ENCODE data around the gene RXFP1.

GRCh38 chr4:158541506-158541905 lies 19.8 kb downstream of the RXFP1 start:
- TF ChIP-seq FOXM1 (IDR thresholded peaks at IDR 0.05; ENCODE audit: borderline replicate concordance) = no peak
- TF ChIP-seq TARDBP (IDR thresholded peaks at IDR 0.05) = no peak
- TF ChIP-seq FOXK2 (IDR thresholded peaks at IDR 0.05) = no peak
- TF ChIP-seq SP1 (IDR thresholded peaks at IDR 0.05) = no peak
- TF ChIP-seq ELF4 (IDR thresholded peaks at IDR 0.05) = no peak
- TF ChIP-seq ZNF384 (IDR thresholded peaks at IDR 0.05) = no peak
- TF ChIP-seq BHLHE40 (IDR thresholded peaks at IDR 0.05; ENCODE audit: borderline replicate concordance) = no peak
- TF ChIP-seq ARNT (IDR thresholded peaks at IDR 0.05) = no peak
- TF ChIP-seq NFRKB (IDR thresholded peaks at IDR 0.05) = no peak

All from HEK293T (cell line).